ENCODE results near the gene SCAF8.

DNA sequence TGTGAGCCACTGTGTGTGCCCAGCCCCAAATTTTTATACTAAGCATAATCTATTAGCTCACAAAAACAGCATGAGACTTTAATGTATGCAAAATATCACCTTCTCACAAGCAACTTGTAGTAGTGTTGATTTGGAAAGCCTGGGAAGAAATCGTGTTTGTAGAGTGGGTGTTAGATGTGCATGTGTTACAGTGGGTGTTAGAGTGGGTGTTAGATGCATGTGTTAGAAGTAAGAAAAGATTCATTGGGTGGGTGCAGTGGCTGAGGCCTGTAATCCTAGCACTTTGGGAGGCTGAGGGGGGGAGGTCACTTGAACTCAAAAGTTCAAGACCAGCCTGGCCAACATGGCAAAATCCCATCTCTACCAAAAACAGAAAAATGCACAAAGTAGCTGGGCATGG is 6.3 kb upstream of the SCAF8 start:
- TF ChIP-seq, protein P1, sequence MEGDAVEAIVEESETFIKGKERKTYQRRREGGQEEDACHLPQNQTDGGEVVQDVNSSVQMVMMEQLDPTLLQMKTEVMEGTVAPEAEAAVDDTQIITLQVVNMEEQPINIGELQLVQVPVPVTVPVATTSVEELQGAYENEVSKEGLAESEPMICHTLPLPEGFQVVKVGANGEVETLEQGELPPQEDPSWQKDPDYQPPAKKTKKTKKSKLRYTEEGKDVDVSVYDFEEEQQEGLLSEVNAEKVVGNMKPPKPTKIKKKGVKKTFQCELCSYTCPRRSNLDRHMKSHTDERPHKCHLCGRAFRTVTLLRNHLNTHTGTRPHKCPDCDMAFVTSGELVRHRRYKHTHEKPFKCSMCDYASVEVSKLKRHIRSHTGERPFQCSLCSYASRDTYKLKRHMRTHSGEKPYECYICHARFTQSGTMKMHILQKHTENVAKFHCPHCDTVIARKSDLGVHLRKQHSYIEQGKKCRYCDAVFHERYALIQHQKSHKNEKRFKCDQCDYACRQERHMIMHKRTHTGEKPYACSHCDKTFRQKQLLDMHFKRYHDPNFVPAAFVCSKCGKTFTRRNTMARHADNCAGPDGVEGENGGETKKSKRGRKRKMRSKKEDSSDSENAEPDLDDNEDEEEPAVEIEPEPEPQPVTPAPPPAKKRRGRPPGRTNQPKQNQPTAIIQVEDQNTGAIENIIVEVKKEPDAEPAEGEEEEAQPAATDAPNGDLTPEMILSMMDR (IDR thresholded peaks at IDR 0.05) = no peak
- TF ChIP-seq, protein P2, sequence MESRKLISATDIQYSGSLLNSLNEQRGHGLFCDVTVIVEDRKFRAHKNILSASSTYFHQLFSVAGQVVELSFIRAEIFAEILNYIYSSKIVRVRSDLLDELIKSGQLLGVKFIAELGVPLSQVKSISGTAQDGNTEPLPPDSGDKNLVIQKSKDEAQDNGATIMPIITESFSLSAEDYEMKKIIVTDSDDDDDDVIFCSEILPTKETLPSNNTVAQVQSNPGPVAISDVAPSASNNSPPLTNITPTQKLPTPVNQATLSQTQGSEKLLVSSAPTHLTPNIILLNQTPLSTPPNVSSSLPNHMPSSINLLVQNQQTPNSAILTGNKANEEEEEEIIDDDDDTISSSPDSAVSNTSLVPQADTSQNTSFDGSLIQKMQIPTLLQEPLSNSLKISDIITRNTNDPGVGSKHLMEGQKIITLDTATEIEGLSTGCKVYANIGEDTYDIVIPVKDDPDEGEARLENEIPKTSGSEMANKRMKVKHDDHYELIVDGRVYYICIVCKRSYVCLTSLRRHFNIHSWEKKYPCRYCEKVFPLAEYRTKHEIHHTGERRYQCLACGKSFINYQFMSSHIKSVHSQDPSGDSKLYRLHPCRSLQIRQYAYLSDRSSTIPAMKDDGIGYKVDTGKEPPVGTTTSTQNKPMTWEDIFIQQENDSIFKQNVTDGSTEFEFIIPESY (IDR thresholded peaks at IDR 0.05; ENCODE audit: borderline replicate concordance, low read depth) = no peak
- TF ChIP-seq EZH2phosphoT487 (IDR thresholded peaks at IDR 0.05; ENCODE audit: borderline replicate concordance, low read depth) (no peak), YY1 (IDR thresholded peaks at IDR 0.05; ENCODE audit: low read depth) (no peak), MXI1 (IDR thresholded peaks at IDR 0.05; ENCODE audit: low read depth, low read length) (no peak), CHD2 (IDR thresholded peaks at IDR 0.05; ENCODE audit: low read length, partially characterized antibody) (no peak), ELF1 (IDR thresholded peaks at IDR 0.05) (no peak), POLR2AphosphoS5 (IDR thresholded peaks at IDR 0.05; ENCODE audit: low read depth, low read length) (no peak), MEF2A (IDR thresholded peaks at IDR 0.05; ENCODE audit: borderline replicate concordance, low read depth) (no peak), RAD21 (IDR thresholded peaks at IDR 0.05; ENCODE audit: low read length) (no peak), EP300 (IDR thresholded peaks at IDR 0.05; ENCODE audit: borderline replicate concordance in 1 of 2, low read depth in 1 of 2, low read length in 1 of 2) (no peak), RCOR1 (IDR thresholded peaks at IDR 0.05; ENCODE audit: low read length) (no peak)

Measured in SK-N-SH (cell line).